Heart right ventricle (tissue), 16 donors: ENCODE measurements around the gene HEPACAM2. TPM values are rescaled to one million over a fixed set of nuclear protein-coding genes. Genes with fewer than 3 reads are reported as not detected.

Experiments used
- ATAC-seq, 8 donors: fragments of 200-7000 bp; cut with Tn5 transposase; one replicate each; pipeline ENCODE4 v1.9.1; 2020; ENCODE audit warnings: mild to moderate bottlenecking in 8 of 8, moderate library complexity in 8 of 8, moderate number of reproducible peaks in 1 of 8
- DNase-seq, 2 donors: peaks; one replicate each; pipeline ENCODE4 v3.0.0-alpha.2; 2020
- H3K27ac ChIP-seq, 10 donors: fragments of 200-600 bp; sonication (generic) in 2 of 10; one replicate each; pipeline versions ENCODE4 v1.5.0 to v1.8.0; 2020 to 2022; ENCODE audit warnings: mild to moderate bottlenecking in 3 of 10
- H3K27me3 ChIP-seq, 7 donors: fragments of 200-600 bp; one replicate each; pipeline ENCODE4 v1.8.0; 2021 to 2022; ENCODE audit warnings: mild to moderate bottlenecking in 2 of 7
- H3K36me3 ChIP-seq, 9 donors: fragments of 200-600 bp; sonication (generic) in 1 of 9; one replicate each; pipeline versions ENCODE4 v1.5.0 to v1.8.0; 2020 to 2022; ENCODE audit warnings: mild to moderate bottlenecking in 2 of 9
- H3K4me1 ChIP-seq, 9 donors: fragments of 200-600 bp; sonication (generic) in 1 of 9; one replicate each; pipeline versions ENCODE4 v1.5.0 to v1.8.0; 2020 to 2022; ENCODE audit warnings: mild to moderate bottlenecking in 4 of 9
- H3K4me3 ChIP-seq, 10 donors: fragments of 200-600 bp; sonication (generic) in 2 of 10; one replicate each; pipeline versions ENCODE4 v1.5.0 to v1.8.0; 2020 to 2022; ENCODE audit warnings: mild to moderate bottlenecking in 7 of 10, moderate library complexity in 2 of 10
- H3K9me3 ChIP-seq, 11 donors: fragments of 200-600 bp in 10 of 11; sonication (generic) in 2 of 11; one replicate each; pipeline versions ENCODE4 v1.5.0 to v1.8.0; 2013 to 2022; ENCODE audit warnings: mild to moderate bottlenecking in 2 of 11, control low read depth in 1 of 11, moderate library complexity in 1 of 11
- CTCF ChIP-seq, 9 donors: fragments of 200-600 bp; sonication (generic) in 2 of 9; IDR thresholded peaks; one replicate each; pipeline versions ENCODE4 v1.5.0 to v1.8.0; 2021 to 2022; ENCODE audit warnings: antibody characterized with exemption in 9 of 9, mild to moderate bottlenecking in 5 of 9, moderate library complexity in 1 of 9
- WGBS, 2 donors: extraction: QIAGEN DNeasy Blood & Tissue Kit; methylation state at CpG; one replicate each; pipeline ENCODE4 v1.1.7; 2013; ENCODE audit warnings: inconsistent platforms in 1 of 2; 5-methylcytosine and 5-hydroxymethylcytosine counted together
- intact Hi-C, 10 donors: fragments of 100-400 bp; cut with DNase I; formaldehyde crosslinking; loops; one replicate each; pipeline versions ENCODE4 v1.11.1 to v1.14.2; 2022
- polyA plus RNA-seq, 2 donors: library from polyadenylated mRNA; stranded (reverse); fragments of 200-250 nt; gene quantifications; one replicate each; pipeline ENCODE4 v1.2.3, GENCODE V29; 2013
- total RNA-seq, 10 donors: library from RNA; stranded (reverse); fragmentation: NEBNext Ultra II Directional in 3 of 10; extraction: Animal tissue kit (Norgen Biotek cat#: 25700) in 3 of 10; gene quantifications; one replicate each; pipeline versions ENCODE4 v1.2.1 to v1.2.4, GENCODE V29; 2021 to 2023
- donor health status: Arrhythmogenic right ventricular cardiomyopathy.
- donor health status: ischemic (EF 13 %, LVEDD 7.1; RV severe dilation, severe dysfunction).
- donor health status: healthy with polysubstance abuse.
- donor health status: DM: no; HTN: yes; CAD: no.
- donor health status: DM: no; HTN: no; CAD: no.
- donor health status: ischemic (EF 25% LVEDD 6.9; RV normal size, moderate dysfunction).
- donor health status: ischemic (EF 25% LVEDD 5.7; RV mildly dilated, moderate dysfunction).
- donor health status: healthy.
- donor health status: DM: yes; HTN: yes; CAD: no.
- donor health status: Ischemic cardiomyopathy.
- donor health status: ischemic (EF 35%, LVEDD 5.7; RV mildly dilated, moderate dysfunction).
- donor health status: nonischemic (EF 11% LVEDD 7.7; RV severe dilation, severe dysfunction).
- donor health status: DM: yes; HTN: yes; CAD: no.
- donor health status: PGD.
- donor health status: ischemic (EF 29% LVEDD 5.4; RV normal size, mild dysfunction).
- donor health status: nonischemic (EF 23%, LVEDD 6.1; RV moderate dilation, normal function).

The HEPACAM2 gene
- total and polyA plus RNA-seq, 12 donors, result 0.19 to 0.24 TPM; not detected in 10

- no peak for ATAC-seq
- 73 to 80% methylated on average over 3 of the region's 3 CpGs for WGBS, 2 donors
- peaks cover 0 to 24% (median 12%) of the 10 kb centered on the region in 9 donors for H3K36me3 ChIP-seq
- no peak for TF ChIP-seq CTCF (IDR thresholded peaks at IDR 0.05)
- H3K4me1 ChIP-seq, result peaks cover 0 to 50% (median 18%) of the 10 kb centered on the region in 9 donors
- no peaks in the 10 kb centered on the region for H3K9me3 ChIP-seq
- intact Hi-C loops, result no loop called here
- DNase-seq, result no peak
- no peaks in the 10 kb centered on the region for H3K27me3 ChIP-seq
- peak overlapping the region in 8 of 10 donors; percentile 20 to 90 (median 70) for H3K27ac ChIP-seq
- peak overlapping the region in 6 of 10 donors; percentile 48 to 64 (median 60) for H3K4me3 ChIP-seq
Measured at GRCh38 chr7:93148727-93149126, 77.5 kb downstream of the HEPACAM2 start.

GRCh38 chr7:93148144-93148543 is 78.1 kb downstream of the HEPACAM2 start, which contains the start of gene SAMD9L:
Gene SAMD9L (minus strand): TSS chr7:93148385. CDS start chr7:93135971, 12,414 bp downstream.
- ATAC-seq (peak in 6 of 8 donors; percentile 56 to 82 (median 70)), DNase-seq (no peak)
- intact Hi-C loops, result no loop called here
- TF ChIP-seq CTCF (IDR thresholded peaks at IDR 0.05), result no peak
- WGBS, 2 donors, result 39 to 48% methylated on average over 2 of the region's 2 CpGs
- H3K9me3 ChIP-seq, result no peaks in the 10 kb centered on the region
- H3K36me3 ChIP-seq, result peaks cover 0 to 30% (median 18%) of the 10 kb centered on the region in 9 donors
- peak within 1 kb of the TSS; percentile 8 to 64 (median 50) for H3K4me3 ChIP-seq
- peaks cover 0 to 50% (median 18%) of the 10 kb centered on the region in 9 donors for H3K4me1 ChIP-seq
- H3K27me3 ChIP-seq, result no peaks in the 10 kb centered on the region
- H3K27ac ChIP-seq, result peak within 1 kb of the TSS in 9 of 10 donors; percentile 20 to 90 (median 67)

GRCh38 chr7:93147363-93147762 is 78.9 kb downstream of the HEPACAM2 start:
- intact Hi-C loops, result no loop called here
- H3K27ac ChIP-seq, result peak overlapping the region in 9 of 10 donors; percentile 18 to 90 (median 67)
- ATAC-seq (peak in 7 of 8 donors; percentile 77 to 91 (median 87)), DNase-seq (peak in 1 of 2 donors; percentile 26)
- WGBS, 2 donors, result 13 to 20% methylated on average over 3 of the region's 3 CpGs
- TF ChIP-seq CTCF (IDR thresholded peaks at IDR 0.05), result no peak
- H3K36me3 ChIP-seq, result peaks cover 0 to 37% (median 25%) of the 10 kb centered on the region in 9 donors
- H3K4me1 ChIP-seq, result peaks cover 0 to 50% (median 18%) of the 10 kb centered on the region in 9 donors
- H3K27me3 ChIP-seq, result no peaks in the 10 kb centered on the region
- peak overlapping the region; percentile 8 to 64 (median 50) for H3K4me3 ChIP-seq
- no peaks in the 10 kb centered on the region for H3K9me3 ChIP-seq

DNA sequence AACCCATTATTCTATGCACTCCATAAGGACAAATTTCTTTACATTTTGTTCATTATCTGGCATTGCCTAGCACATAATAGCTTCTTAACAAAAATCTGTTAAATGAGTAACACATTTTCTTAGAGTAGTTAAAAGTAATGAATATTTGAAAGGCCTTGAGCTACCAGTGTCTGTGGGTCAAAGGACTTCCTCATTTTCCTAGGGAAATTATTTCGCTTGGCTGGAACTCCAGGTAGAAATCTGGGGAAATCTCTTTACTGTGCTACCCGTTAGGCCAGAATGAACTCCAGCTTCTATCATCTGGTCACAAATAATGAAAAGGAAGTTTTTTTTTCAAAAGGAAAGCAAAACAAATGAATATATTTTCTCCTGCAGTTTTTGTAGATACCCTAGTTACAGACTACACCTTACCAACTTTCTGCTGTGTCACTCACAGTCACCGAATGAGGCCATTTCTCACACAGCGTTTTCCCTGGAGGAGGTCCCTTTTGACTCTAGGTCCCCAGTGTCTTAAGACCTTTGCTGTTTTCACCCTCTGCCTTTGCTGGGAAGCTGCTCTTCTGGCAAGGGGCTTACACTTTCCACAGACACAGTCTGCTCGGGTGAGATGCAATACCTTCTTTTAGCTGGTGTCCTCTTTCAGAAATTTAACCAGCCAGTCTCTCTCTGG is 79.7 kb downstream of the HEPACAM2 start:
- no peak for TF ChIP-seq CTCF (IDR thresholded peaks at IDR 0.05)
- H3K27ac ChIP-seq, result peak overlapping the region in 8 of 10 donors; percentile 20 to 90 (median 69)
- H3K36me3 ChIP-seq, result peaks cover 0 to 45% (median 33%) of the 10 kb centered on the region in 9 donors
- 42 to 52% methylated on average over 5 of the region's 5 CpGs for WGBS, 2 donors
- peak overlapping the region in 9 of 10 donors; percentile 29 to 64 (median 52) for H3K4me3 ChIP-seq
- intact Hi-C loops, result no loop called here
- H3K9me3 ChIP-seq, result peaks cover 0 to 4% (median 0%) of the 10 kb centered on the region in 11 donors
- ATAC-seq (peak in 4 of 8 donors; percentile 28 to 35 (median 32)), DNase-seq (no peak)
- H3K27me3 ChIP-seq, result no peaks in the 10 kb centered on the region
- H3K4me1 ChIP-seq, result peaks cover 0 to 50% (median 18%) of the 10 kb centered on the region in 9 donors
